ENCODE data around the gene CKAP2.
"Not testable (repeated sequence)": the region's sequence is repeated elsewhere in the genome, so short reads cannot be mapped to it uniquely, and the experiment has no call there.

DNA sequence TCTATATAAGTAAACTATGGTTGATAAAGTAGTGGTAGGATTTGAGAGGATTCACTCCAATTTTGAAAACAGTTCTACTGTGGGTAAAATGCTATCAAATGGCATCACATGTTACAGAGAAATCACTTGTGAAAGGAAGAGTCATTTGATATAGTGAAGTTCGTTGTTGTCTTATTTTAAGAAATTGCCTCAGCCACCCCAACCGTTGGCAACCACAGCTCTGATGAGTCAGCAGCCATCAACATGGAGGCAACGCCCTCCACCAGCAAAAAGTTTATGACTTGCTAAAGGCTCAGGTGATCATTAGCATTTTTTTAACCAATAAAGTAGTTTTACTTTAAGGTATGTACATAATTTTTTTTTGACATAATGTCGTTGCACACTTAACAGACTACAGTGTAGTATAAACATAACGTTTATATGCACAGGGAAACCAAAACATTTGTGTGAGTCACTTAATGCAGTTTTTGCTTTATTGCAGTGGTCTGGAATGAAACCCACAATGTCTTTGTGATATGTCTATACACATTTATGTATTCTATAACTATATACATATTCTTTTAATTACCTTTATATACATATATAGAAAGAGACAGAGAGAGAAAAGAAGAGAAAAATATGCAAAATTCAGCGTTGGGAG is 58.8 kb downstream of the CKAP2 start:
- not testable (repeated sequence) for TF ChIP-seq YY1 (IDR thresholded peaks at IDR 0.05; ENCODE audit: insufficient read depth, insufficient read length); ZNF274 (IDR thresholded peaks at IDR 0.05; ENCODE audit: low read depth, low read length)
